Ramos (cell line): ENCODE results near the gene IL16.
"Not testable (repeated sequence)": the region's sequence is repeated elsewhere in the genome, so short reads cannot be mapped to it uniquely, and the experiment has no call there.

Experiments used
- in situ Hi-C: fragments of 300-500 bp; cut with MboI; formaldehyde crosslinking; loops from one replicate; pipeline ENCODE4 v1.14.3; 2022; ENCODE audit warnings: low sequenced_read_pairs; ENCODE audit not compliant: unreplicated experiment

Gene IL16

GRCh38 chr15:81346611-81347010 is 149.9 kb downstream of the IL16 start:
- in situ Hi-C loops, result no loop called here

GRCh38 chr15:81347910-81348309 is 151.2 kb downstream of the IL16 start:
- in situ Hi-C loops, result no loop called here

- in situ Hi-C loops, result not testable (repeated sequence)
Observed at GRCh38 chr15:81348691-81349090, 152.0 kb downstream of the IL16 start.

- in situ Hi-C loops, result no loop called here
Observed at GRCh38 chr15:81349271-81349670, 152.6 kb downstream of the IL16 start.

GRCh38 chr15:81351651-81352050 is 155.0 kb downstream of the IL16 start:
- in situ Hi-C loops, result no loop called here

- in situ Hi-C loops, result no loop called here
Observed at GRCh38 chr15:81356252-81356651, 159.6 kb downstream of the IL16 start.

- in situ Hi-C loops, result no loop called here
Observed at GRCh38 chr15:81357180-81357686, 160.6 kb downstream of the IL16 start.

- in situ Hi-C loops, result no loop called here
Observed at GRCh38 chr15:81358248-81358647, 161.6 kb downstream of the IL16 start.

- in situ Hi-C loops, result no loop called here
Observed at GRCh38 chr15:81360491-81360890, 163.8 kb downstream of the IL16 start.

- in situ Hi-C loops, result no loop called here
Observed at GRCh38 chr15:81361891-81362290, 165.2 kb downstream of the IL16 start.

GRCh38 chr15:81362790-81363189 is 166.1 kb downstream of the IL16 start:
- in situ Hi-C loops, result no loop called here

- in situ Hi-C loops, result no loop called here
Observed at GRCh38 chr15:81363276-81363675, 166.6 kb downstream of the IL16 start.
